NCI-H2227 (cell line): ENCODE data around the gene MUL1.

Experiments
- DNase-seq: peaks from one replicate; lab custom pipeline; 2025; ENCODE audit not compliant: unreplicated experiment; lab: John Stamatoyannopoulos, UW

The MUL1 gene

GRCh38 chr1:20472121-20472520, 35.8 kb downstream of the MUL1 start:
- DNase-seq = no peak

DNA sequence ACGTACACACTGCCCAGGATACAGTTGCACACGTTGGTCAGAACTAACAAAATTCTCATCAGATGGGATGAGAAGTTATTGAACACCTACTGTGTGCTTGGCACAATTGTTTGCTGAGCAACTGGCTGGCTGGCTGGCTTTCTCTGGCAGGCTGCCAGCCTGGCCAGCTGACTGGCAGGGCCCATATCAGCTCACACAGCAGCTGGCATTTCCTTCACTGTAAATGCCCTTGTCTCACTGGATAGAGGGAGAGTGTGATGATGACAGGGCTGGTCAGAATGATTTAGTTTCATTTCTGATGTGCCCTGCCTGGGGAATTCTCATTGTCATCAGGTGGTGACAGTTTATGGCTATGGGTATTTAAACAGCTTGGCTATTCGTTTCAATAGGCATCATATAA, 37.8 kb downstream of the MUL1 start:
- no peak for DNase-seq

DNA sequence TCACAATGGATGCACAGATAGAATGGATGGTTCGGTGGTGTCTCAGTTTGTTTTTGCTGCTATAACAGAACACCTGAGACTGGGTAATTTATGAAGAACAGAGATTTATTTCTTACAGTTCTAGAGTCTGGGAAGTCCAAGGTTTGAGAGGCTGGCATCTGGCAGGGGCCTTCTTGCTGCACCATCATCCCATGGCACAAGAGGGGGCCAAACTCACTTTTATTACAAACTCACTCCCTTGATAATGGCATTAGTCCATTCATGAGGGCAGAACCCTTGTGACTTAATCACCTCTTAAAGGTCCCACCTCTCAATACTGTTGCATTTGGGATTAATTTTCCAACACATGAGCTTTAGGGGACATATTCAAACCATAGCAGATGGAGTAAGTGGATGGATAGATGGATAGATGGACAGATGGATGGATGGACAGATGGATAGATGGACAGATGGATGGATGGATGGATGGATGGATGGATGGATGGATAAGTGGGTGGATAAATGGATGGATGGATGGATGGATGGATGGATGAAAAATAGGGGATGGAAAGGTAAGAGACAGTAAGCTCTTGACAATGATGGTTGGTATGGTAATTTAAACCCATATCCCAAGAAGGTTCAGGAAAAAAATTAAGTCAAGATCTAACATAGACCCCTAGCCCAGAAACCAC, 38.4 kb downstream of the MUL1 start:
- DNase-seq = no peak

GRCh38 chr1:20466273-20466672, 41.7 kb downstream of the MUL1 start:
- no peak for DNase-seq

DNA sequence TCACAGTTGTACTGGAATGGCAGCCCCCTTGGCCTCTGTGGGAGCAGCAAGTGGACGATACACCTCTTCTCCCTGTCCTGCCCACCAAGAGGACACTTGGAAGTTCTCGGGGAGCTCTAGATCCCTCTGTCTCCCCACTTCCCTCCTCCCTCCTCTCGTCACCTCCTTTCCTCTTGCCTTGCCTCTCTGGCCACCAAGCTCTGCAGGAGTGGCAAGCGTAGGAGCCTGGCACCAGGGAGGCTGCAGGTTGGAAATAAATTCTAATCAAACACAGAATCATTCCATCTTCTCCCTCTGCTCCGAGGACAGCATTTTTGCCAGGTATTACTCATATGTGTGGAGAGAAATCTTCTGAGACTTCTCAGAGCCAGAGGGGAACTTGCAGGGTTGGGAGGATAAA, 42.8 kb downstream of the MUL1 start:
- no peak for DNase-seq

DNA sequence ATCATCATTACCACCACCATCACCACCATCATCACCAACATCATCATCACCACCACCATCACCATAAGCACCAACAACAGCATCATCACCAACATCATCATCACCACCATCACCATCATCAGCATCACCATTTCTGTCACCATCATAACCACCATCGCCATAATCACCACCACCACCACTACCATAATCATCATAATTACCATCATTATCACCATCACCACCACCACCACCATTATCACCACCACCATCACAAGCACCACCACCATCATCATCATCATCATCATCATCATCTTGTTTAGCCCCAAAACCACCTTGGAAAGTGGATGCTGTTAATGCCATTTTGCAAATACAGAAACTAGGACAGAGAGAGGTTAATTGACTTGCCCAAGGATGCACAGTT, 44.4 kb downstream of the MUL1 start:
- no peak for DNase-seq

DNA sequence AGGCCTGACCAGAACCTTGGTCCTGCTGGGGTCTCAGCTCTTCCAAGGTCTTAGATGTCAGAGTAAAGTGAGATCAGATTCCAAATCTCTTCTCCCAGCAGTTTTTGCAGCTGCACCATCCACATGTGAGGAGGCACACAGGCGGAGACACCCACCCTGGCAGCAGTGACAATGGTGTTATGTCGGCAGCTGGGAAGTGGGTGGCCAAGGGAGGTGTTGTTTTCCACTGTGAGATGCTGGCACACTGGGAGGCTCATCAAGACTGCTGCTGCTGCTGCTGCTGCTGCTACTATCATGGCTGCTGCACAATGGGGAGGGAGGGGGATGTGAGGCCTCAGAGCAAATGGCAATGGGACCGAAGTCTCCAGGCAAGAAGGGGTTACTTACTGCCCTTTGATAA, 45.6 kb downstream of the MUL1 start:
- no peak for DNase-seq

DNA sequence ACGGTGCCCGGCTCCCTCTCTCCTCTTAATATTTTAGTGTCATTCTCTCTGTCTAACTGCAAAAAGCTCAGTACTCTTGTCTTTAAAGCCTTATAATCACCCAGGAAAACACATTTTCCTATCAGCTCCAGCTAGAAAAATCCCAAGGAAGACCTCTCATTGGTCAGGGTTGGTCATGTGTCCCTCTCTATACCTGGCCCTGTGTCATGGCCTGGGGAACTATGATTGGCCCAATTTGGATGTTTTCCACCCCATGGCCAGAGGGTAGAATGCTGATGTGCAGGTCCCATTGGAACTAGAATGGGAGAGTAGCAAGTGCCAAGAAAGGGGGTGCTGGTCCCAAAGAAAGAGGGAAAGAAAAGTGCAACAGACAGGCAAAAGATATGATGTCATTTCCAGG, 49.2 kb downstream of the MUL1 start:
- no peak for DNase-seq

DNA sequence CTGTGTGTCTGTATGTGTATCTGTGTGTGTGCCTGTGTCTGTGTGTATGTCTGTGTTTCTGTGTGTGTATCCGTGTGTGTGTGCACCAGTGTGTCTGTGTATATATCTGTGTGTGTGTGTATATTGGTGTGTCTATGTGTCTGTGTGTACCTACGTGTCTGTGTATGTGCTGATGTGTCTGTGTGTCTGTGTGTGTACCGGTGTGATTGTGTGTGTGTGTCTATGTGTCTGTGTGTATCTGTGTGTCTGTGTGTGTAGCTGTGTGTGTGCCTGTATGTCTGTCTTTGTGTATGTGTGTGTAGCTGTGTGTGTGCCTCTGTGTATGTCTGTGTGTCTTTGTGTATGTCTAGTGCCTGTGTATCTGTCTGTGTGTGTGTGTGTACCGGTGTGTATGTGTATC, 53.9 kb downstream of the MUL1 start:
- DNase-seq = no peak

- no peak for DNase-seq
Measured at GRCh38 chr1:20449735-20450311, 58.1 kb downstream of the MUL1 start.
